ENCODE measurements around the gene IRGC. TPM values are rescaled to one million over a fixed set of nuclear protein-coding genes. Genes with fewer than 3 reads are reported as not detected.

IRGC gene
- total and polyA plus RNA-seq, 9 of the 15 experiments (the other 6 are each of a cell fraction or from before 2014, with no cell fraction given), result not detected

GRCh38 chr19:43755256-43755801 is 39.5 kb downstream of the IRGC start (continued):
- no peak for TF ChIP-seq PATZ1 (CRISPR knock-in tag; IDR thresholded peaks at IDR 0.05; ENCODE audit: borderline replicate concordance)
- no peak for TF ChIP-seq TAF15 (IDR thresholded peaks at IDR 0.05; ENCODE audit: low read depth, low read length)
- TF ChIP-seq MBD2 (IDR thresholded peaks at IDR 0.05; ENCODE audit: borderline replicate concordance, low read depth), result no peak
- TF ChIP-seq TFE3 (CRISPR knock-in tag; IDR thresholded peaks at IDR 0.05), result no peak
- peak in 1 of 2 experiments; percentile 55; a peak in 1 of 4 replicates for TF ChIP-seq HDAC1 (IDR thresholded peaks at IDR 0.05)
- no peak for TF ChIP-seq KLF10 (CRISPR knock-in tag; IDR thresholded peaks at IDR 0.05)
- no peak for TF ChIP-seq HDAC3 (IDR thresholded peaks at IDR 0.05; ENCODE audit: borderline replicate concordance, partially characterized antibody)
- no peak for TF ChIP-seq SMARCB1 (IDR thresholded peaks at IDR 0.05; ENCODE audit: insufficient read length, low read depth)
- TF ChIP-seq SMARCA5 (IDR thresholded peaks at IDR 0.05), result no peak
- TF ChIP-seq NELFE (IDR thresholded peaks at IDR 0.05; ENCODE audit: insufficient read depth, insufficient read length), result no peak
- peak; percentile 68; the same call in 1 of the 2 replicates for TF ChIP-seq HBP1 (CRISPR knock-in tag; IDR thresholded peaks at IDR 0.05)
- TF ChIP-seq KLF6 (CRISPR knock-in tag; IDR thresholded peaks at IDR 0.05; ENCODE audit: borderline replicate concordance), result no peak
- no peak for TF ChIP-seq ZSCAN29 (IDR thresholded peaks at IDR 0.05)
- no peak for TF ChIP-seq MTA2 (IDR thresholded peaks at IDR 0.05; ENCODE audit: low read depth)
- no peak for TF ChIP-seq PCBP1 (IDR thresholded peaks at IDR 0.05; ENCODE audit: low read depth, low read length, poor library complexity, severe bottlenecking)
- peak; percentile 29 for TF ChIP-seq SMARCA4 (IDR thresholded peaks at IDR 0.05)
- no peak for TF ChIP-seq ZNF589 (CRISPR knock-in tag; IDR thresholded peaks at IDR 0.05; ENCODE audit: low read depth)
- TF ChIP-seq IRF2 (CRISPR knock-in tag; IDR thresholded peaks at IDR 0.05), result no peak
- TF ChIP-seq SP2 (IDR thresholded peaks at IDR 0.05; ENCODE audit: extremely low read depth, low read depth, low read length, poor library complexity, severe bottlenecking), result no peak
- no peak for TF ChIP-seq ZNF282 (CRISPR knock-in tag; IDR thresholded peaks at IDR 0.05)
- peak; percentile 96 for TF ChIP-seq L3MBTL2 (IDR thresholded peaks at IDR 0.05)
- TF ChIP-seq FOSL1 (tag; conservative IDR thresholded peaks at IDR 0.05), result peak; percentile 25; the same call in 1 of the 2 replicates
- 0 out of 2 replicates have a peak, but pooled peaks have one; percentile 13 for TF ChIP-seq KAT7 (CRISPR knock-in tag; IDR thresholded peaks at IDR 0.05; ENCODE audit: borderline replicate concordance)
- no peak for TF ChIP-seq FOXJ2 (tag; IDR thresholded peaks at IDR 0.05)
- no peak for TF ChIP-seq ZNF232 (CRISPR knock-in tag; IDR thresholded peaks at IDR 0.05)

Measured in K562 (cell line).